Activated effector memory CD4-positive, alpha-beta T cell treated with anti-CD3 and anti-CD28 coated beads, Interleukin-2, amount 50 U/mL, for 16 hours (primary cell): Measurements from ENCODE around the gene NUTM1.

Source experiments
- DNase-seq: peaks from one replicate; pipeline ENCODE4 v3.0.0-alpha.2; 2020

NUTM1 gene

DNA sequence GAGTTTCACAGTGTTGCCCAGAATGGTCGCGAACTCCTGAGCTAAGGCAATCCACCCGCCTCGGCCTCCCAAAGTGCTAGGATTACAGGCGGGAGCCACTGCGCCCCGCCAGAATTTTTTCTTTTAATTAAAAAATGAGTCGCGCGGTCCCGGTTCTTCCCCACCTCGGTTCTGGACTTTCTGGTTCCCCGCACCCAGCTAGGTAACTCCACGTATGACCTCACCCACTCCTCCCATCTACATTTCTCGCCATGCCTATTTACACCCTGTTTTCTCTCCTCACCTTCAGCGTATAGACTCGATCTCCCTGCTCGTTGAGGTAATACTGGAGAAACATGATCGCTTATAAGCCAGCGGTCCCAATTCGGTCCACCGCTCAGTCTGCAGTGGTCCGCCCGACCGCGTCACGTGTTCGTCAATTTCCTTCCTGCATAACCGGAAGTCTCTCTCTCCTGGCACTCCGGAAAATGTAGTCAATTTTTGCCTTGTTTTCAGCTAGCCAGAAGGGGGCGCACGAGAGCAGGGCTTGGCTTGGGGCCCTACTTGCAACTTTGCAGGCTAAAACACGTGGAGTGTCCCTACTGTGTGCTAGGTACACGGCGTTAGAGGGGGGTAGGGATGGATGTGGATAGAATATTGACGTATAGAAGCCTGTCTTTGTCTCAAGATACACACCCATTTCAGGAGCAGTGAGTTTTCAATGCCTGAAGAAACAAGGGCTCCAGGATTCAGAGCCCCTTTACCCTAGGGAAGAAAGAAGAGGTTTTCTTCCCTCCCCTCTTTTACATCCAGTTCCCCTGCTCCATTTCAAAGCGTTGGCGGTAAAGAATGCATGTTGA, at the start of gene NUTM1, which contains the start of gene NOP10:
NUTM1 (plus strand) TSS at position 579 of the 839 bp plus-strand sequence. CDS start 382 bp downstream, outside the sequence.
NOP10 (minus strand) TSS at position 400 of the 839 bp plus-strand sequence; CDS start at position 337, 63 bp downstream.
- peak; percentile 98 for DNase-seq

DNA sequence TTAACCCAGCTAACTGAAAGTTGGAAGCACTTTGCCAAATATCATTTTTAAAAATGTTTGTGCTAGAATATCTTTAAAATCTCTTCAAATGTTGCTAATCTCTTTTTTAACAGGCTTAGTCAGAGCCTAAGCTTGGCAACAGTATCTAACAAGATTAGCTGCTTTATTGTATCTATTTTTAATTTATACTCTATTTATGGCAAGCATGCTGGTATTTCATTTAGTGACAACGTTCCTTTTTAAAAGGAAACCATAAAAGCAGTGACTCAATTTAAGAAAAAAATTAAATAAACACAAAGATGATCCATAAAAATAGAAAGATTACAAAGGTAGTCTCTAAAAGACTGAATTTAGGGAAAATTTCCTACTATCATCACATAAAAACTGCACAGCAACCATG, 46.1 kb upstream of the NUTM1 start:
- DNase-seq = no peak

DNA sequence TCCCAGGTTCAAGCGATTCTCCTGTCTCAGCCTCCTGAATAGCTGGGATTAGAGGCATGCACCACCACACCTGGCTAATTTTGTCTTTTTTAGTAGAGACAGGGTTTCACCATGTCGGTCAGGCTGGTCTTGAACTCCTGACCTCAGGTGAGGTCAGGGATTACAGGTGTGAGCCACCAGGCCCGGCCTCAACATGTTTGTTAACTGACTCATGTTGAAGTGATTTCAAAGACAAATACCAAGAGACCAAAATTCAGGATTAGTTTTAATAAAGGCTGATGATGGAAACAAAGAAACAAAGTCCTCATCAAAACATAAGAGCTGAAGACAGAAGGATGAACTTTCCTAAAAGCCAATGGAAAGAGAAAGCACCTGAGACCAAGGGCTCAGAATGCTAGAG, 42.1 kb upstream of the NUTM1 start:
- DNase-seq = no peak

DNA sequence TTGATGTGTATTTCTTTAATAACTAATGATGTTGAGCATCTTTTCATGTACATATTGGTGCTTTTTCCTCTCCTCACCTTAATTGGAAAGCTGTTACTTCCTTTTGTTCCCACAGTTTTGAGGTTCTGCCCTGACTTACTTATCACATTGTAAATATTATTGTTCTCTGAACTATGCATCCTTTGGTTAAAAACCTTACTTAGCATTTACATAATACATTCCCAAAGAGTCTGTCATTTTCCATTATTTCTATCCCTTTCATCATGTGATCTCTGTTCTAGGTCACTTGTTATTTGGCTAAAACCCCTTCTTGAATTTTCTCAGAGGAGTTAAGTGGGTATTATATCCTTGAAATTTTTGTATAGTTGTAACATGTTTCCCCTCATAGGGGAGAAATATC, 38.5 kb upstream of the NUTM1 start:
- DNase-seq = no peak

GRCh38 chr15:34311563-34311962, 31.6 kb upstream of the NUTM1 start:
- DNase-seq = no peak

GRCh38 chr15:34314491-34315490, 28.3 kb upstream of the NUTM1 start:
- no peak for DNase-seq

DNA sequence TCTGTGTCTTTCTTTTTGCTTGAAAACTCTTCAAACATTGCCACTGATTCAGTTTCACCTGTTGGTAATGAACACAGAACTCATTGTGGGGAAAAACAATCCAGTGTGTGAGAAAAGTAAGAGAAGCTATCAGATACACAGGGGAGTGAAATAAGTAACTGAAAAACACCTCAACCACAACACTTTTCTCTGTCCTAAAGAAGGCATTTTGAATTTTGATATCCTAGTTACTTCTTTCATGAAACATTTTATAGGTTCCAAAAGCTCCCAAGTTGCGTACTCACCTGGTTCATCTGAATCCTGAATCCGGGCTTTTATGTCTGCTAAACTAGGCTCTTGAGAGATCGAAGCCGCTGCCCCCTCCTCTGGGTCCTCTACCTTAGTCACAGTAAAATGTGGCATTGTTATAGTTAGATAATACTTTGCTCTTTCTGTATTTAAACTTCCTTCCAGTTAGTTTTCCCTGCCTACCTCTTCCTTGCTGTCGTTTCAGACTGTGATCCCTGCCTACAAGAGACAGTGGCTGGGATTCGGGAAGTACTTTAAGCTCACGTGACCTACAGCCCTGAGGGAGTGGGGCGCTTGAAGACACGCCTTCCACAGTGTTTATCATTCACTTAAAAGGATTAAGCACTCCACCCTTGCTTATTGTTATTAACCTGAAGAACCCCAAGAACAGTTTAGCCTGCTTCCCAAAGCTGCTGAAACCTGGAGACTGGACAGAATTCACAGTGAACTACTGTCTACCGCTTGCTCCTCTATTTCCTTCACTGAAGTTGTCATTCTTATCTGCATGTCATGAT, 24.6 kb upstream of the NUTM1 start:
- peak; percentile 76 for DNase-seq

GRCh38 chr15:34323217-34323616, 19.9 kb upstream of the NUTM1 start:
- DNase-seq = no peak

GRCh38 chr15:34324933-34325332, 18.2 kb upstream of the NUTM1 start:
- no peak for DNase-seq

GRCh38 chr15:34325368-34325767, 17.7 kb upstream of the NUTM1 start:
- DNase-seq = no peak

DNA sequence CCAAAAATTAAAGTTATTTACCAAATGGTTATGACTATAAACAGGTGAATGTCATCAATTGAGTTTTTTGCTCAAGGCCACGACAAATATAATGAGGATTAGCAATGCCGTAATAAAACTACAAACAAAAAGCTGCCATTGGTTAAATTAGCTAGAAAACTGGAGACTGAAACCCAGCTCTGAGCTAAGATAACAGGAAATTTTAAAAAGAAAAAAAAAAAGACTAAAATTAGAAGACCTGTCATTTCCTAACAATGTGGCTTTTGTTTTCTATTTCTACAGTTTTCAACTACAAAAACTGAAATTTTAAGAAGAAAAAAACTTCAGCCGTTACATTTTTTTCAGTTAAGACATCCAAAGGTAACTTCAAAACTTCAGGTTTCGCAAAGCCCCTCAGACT, 15.2 kb upstream of the NUTM1 start:
- DNase-seq = no peak

DNA sequence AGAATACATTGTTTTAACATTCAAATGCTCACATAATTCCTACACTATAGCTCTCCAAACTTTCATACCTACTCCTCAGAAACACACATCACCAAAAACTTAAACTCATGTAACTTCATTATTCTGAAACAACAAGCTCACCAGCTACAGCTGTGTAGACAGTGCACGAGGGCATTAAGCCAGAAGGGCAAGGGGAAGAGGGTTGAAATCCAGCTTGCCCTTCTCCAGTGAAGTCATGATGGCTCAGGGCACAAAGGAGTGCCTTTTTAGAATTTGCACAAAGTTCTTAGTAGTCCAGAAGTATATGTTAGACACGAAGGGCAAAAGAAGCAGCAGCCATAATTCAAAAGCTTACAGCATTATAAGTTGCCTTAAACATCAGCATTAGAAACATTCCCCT, 14.1 kb upstream of the NUTM1 start:
- DNase-seq = no peak

DNA sequence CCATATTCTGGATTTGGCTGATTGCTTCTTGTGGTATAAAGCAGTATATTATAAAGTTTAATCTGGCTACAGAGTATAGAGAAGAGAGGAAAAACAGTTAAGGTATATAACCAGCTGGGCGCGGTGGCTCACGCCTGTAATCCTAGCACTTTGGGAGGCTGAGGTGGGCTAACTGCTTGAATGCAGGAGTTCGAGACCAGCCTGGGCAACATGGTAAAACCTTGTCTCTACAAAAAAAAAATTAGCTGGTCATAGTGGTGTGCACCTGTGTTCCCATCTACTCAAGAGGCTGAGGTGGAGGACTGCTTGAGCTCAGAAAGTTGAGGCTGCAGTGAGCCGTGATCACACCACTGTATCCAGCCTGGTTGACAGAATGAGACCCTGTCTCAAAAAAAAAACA, 12.8 kb upstream of the NUTM1 start:
- no peak for DNase-seq

DNA sequence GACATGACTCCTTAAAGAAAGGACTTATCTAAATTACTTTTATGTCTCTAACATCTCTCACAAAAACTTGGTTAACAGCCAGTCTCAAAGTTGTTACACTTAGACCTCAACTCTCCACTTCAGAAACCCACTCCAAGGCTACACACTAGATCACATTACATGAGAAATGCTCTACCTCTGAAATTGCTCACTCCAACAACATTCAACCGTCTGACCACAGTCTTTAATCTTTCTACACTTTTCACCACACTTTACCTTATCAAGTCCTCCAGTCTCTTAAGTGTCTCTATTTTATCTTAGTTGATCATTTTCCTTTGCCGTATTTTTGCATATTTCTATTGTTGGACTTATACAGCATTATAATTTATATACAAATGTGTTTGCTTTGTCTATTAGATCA, 11.3 kb upstream of the NUTM1 start:
- DNase-seq = no peak

DNA sequence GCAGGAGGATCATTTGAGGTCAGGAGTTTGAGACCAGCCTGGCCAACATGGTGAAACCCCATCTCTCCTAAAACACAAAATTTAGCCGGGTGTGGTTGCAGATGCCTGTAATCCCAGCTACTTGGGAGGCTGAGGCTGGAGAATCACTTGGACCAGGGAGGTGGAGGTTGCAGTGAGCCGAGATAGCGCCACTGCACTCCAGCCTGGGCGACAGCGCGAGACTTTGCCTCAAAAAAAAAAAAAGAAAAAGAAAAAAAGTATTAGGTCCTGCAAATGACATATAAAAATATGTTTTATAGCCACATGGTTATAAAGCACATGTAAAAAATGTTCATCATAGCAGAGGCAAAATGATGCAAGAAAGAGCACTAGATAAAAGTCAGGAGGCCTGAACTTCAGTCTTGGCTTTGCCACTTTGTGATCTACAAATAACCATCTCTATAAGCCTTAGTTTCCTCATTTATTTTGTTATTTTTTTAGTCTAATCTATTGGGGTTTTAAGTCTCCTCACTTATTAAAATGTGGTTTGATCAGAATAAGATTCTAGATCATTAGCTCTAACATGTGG, 10.5 kb upstream of the NUTM1 start:
- DNase-seq = no peak

GRCh38 chr15:34334672-34335071, 8.4 kb upstream of the NUTM1 start:
- DNase-seq = no peak

DNA sequence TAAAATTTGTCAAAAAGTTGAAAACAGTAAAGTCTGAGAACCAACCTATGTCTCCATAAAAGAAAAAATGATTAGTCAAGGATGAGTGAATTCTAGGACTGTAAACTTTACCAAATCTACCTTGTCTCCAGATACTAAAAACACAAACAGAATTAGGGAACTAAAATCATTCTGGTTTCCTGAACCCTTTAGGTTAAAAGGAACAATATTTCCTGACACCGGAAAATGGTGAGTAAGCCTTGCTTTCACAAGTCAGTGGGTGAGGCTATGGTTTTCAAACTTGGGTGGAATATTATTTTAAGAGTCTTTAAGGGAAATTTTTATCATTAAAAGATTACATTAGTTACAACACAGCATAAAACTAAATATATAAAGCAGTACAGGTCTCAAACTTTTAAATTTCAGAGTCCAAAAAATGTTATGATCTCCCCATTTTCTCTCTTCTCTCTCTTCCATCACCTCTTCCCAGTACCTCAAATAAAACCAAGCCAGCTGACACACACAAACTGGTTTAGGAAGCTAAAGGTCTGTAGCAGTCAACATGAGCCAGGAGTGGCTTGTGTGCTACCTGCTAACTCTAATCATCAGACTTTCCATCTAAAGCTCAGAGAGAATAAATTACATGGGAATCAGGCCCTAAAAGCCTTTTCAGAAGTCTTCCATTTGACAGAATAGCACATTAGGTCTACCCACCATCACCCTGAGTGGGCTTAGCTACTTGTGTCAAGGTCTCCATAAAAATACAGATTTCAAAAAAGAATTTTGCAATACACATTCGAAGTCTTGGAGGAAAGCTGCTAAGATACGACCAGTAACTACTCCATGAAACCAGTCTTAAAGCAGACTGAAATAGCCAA, 7.7 kb upstream of the NUTM1 start:
- no peak for DNase-seq

- DNase-seq = no peak
Measured at GRCh38 chr15:34336231-34336990, 6.7 kb upstream of the NUTM1 start.

DNA sequence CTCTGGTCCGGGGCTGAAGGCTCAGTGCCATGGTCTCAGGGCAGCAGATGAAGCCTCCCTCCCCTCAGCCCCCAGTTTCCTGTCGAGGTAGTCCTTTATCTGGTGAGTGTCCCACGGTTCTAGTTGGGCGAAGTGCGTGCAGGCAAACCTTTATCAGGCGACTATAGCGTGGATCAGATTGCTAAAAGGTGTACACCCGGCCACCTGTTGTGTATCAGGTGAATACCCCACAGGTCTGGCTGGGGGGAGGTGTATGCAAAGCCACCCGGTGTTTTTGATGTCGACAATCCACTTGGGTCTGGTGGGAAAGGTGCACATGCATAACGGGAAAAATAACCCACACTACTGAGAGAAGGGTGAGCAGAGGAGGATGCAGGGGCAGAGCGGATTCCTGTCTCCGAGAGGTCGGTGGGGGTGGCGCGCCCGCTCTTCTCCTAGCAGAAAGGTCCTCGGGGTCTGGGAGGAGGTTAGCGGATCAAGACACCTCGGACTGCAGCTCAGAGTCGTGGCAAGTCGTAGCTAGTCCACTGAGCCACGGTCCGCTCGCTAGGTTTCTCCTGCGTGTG, 6.0 kb upstream of the NUTM1 start:
- DNase-seq = peak; percentile 76
